Natural killer cell treated with Interleukin-12 subunit alpha and Interleukin-12 subunit beta and Interleukin-15 and Interleukin-18, amount 100 ng/mL, for 72 hours (primary cell): Measurements from ENCODE around the gene SMAD7. TPM values are rescaled to one million over a fixed set of nuclear protein-coding genes. Genes with fewer than 3 reads are reported as not detected.

Source experiments
- ATAC-seq, 2 donors: fragments of 150-1000 bp; cut with Tn5 transposase in 1 of 2; sonication (Bioruptor Pico), chemical (Tn5 transposase) in 1 of 2; 2 replicates each; pipeline ENCODE4 v1.10.0; 2021
- DNase-seq: peaks from one replicate; pipeline ENCODE4 v3.0.0; 2022; ENCODE audit warnings: low spot score
- H3K27ac Mint-ChIP-seq, 2 donors: 1 replicate in 1 of 2; 2 replicates in 1 of 2; pipeline ENCODE4 v1.8.0; 2022; ENCODE audit warnings: mixed read lengths in 2 of 2, mild to moderate bottlenecking in 1 of 2, moderate library complexity in 1 of 2
- H3K27me3 Mint-ChIP-seq, 2 donors: 1 replicate in 1 of 2; 2 replicates in 1 of 2; pipeline ENCODE4 v1.8.0; 2022; ENCODE audit warnings: mixed read lengths in 2 of 2
- H3K36me3 Mint-ChIP-seq: one replicate; pipeline ENCODE4 v1.8.0; 2022; ENCODE audit warnings: mixed read lengths
- H3K4me1 Mint-ChIP-seq, 2 donors: 1 replicate in 1 of 2; 2 replicates in 1 of 2; pipeline ENCODE4 v1.8.0; 2022; ENCODE audit warnings: low read depth in 2 of 2, mixed read lengths in 2 of 2, mild to moderate bottlenecking in 1 of 2
- H3K4me3 Mint-ChIP-seq: one replicate; pipeline ENCODE4 v1.8.0; 2022; ENCODE audit warnings: mixed read lengths
- H3K9me3 Mint-ChIP-seq: 2 replicates; pipeline ENCODE4 v1.8.0; 2022; ENCODE audit warnings: mixed read lengths
- total RNA-seq, 2 donors: library from RNA; stranded (reverse); gene quantifications; one replicate each; pipeline ENCODE4 v1.2.3, GENCODE V29; 2022

SMAD7 gene
- total RNA-seq, 2 donors from 2014 or later: 49.1 to 85.8 TPM

DNA sequence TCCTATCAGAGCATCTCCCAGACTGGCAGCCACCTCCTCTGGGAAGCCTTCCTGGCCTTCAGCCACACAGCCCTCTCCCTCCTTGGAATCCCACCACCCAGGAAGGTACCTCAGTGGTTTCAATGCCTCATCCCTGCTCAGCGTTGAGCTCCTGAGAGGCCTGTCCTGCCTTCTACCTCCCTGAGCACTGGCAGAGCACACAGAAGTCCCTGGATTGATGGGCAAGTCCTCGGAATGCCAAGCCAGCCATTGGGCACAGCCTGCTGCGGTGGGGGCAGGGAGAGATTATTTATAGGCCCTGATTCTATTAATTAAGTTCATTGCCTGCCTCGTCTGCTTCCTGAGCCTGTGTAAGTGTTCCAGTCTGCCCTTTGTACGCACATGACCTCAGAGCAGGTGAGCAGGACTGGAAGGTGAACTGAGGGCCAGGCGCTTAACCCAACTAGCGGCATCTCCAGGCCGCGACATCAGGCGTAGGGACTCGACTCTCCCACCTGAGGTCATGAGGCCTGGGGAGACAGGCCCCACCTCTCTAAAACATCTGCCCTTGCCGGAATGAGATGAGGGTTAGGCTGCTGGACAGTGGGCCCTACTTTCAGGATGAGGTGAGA, 63.4 kb downstream of the SMAD7 start:
- ATAC-seq: no peak
- Mint-ChIP-seq H3K27me3 (no peaks in the 10 kb centered on the region), H3K9me3 (no peaks in the 10 kb centered on the region), H3K4me3 (no peak overlapping the region), H3K27ac (peak overlapping the region in 1 of 2 donors; percentile 85), H3K36me3 (no peaks in the 10 kb centered on the region), H3K4me1 (peaks cover 14 to 16% of the 10 kb centered on the region in 2 donors)
- DNase-seq: no peak

DNA sequence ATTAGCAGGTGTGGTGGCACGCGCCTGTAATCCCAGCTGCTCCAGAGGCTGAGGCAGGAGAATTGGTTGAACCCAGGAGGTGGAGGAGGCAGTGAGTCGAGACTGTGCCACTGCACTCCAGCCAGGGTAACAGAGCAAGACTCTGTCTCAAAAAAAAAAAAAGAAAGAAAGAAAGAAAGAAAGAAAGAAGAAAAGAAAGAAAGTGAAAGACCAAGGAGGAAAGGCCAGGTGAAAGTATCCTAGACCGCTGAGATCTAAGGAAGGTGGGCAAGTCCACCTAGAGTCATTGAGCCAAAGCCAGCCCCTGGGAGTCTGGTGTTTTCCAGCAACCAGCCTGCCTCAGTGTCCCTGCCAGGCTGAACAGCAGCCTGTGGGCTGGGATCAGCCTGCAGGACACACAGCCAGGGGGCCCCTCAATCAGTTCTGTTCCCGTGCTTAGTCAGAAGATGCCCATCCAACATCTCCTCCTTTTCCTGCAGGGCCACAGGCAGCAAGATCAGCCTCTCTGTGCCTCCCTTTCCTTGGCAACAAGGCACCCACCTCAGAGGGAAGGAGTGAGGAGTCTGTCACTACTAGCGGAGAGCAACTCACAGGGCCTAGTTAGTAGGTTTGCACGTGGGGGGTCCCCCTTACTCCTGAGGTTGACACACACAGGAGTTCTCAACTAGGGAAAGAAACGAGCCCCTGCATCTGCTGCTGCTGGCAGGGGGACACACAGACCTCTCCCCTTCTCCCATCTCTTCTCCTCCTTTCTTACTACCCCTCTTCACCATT, 64.1 kb downstream of the SMAD7 start:
- DNase-seq (no peak), ATAC-seq (no peak)
- Mint-ChIP-seq H3K27me3 (no peaks in the 10 kb centered on the region), H3K36me3 (no peaks in the 10 kb centered on the region), H3K9me3 (no peaks in the 10 kb centered on the region), H3K27ac (peak overlapping the region in 1 of 2 donors; percentile 85), H3K4me1 (peaks cover 14 to 16% of the 10 kb centered on the region in 2 donors), H3K4me3 (no peak overlapping the region)

DNA sequence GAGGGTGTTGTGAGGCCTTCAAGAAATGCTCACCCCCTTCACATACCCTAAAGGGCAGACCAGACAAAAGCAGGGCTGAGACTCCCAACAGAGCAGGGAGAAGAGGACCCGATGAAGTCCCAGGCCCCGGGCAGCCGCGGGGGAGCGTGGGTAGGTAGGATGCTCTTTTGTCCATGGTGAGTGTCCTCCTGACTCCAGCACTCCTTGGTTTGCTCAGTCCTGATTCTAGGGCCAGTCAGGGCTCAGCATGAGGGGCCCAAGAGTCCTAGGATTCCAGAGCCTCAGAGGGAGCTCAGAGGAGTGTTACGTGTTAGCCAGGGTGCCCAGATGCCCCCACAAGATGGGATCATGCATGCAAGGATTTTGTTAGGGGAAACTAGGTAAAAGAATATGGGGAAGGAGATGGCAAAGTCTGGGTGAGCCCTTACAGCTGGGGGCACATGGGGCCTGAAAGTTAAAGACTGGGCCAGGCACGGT, 64.8 kb downstream of the SMAD7 start:
- H3K27ac Mint-ChIP-seq: peak overlapping the region in 1 of 2 donors; percentile 85
- no peak for DNase-seq
- H3K4me3 Mint-ChIP-seq: no peak overlapping the region
- H3K9me3 Mint-ChIP-seq: no peaks in the 10 kb centered on the region
- no peaks in the 10 kb centered on the region for H3K27me3 Mint-ChIP-seq
- ATAC-seq: no peak
- no peaks in the 10 kb centered on the region for H3K36me3 Mint-ChIP-seq
- H3K4me1 Mint-ChIP-seq: peaks cover 17 to 18% of the 10 kb centered on the region in 2 donors

DNA sequence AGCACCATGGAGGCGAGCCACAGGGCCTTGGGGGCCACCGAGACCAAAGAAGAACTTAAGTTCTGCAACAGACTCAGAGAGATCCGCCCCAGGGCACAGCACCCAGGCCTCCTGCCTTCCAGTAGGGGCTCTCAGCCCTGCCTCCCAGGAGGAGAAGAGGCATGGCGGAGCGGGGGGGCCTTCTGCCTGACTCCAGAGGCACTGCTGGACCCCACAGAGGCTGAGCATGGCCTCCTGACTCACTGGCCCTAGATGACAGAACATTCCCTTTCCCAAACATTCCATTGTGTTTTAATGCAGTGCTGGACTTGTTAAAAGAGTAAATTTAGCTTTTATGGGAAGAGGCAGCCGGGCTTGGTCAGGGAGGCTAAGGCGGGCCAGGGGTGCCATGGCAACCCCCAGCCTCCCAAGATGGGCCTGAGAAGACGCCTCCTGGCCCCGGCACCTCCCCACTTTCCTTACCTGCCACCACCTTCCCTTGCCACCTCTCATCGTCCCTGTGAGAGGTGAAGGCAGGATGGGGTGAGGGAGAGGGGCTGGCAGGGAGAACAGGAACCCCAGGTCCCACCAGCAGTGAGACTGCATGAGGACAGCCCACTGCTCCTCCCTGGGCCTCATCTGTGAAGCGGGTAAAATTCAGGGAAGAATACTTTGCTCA, 65.4 kb downstream of the SMAD7 start:
- H3K27me3 Mint-ChIP-seq: no peaks in the 10 kb centered on the region
- peak in 1 of 2 donors; percentile 46 for ATAC-seq
- H3K9me3 Mint-ChIP-seq: no peaks in the 10 kb centered on the region
- no peaks in the 10 kb centered on the region for H3K36me3 Mint-ChIP-seq
- peak overlapping the region; percentile 8 to 85 for H3K27ac Mint-ChIP-seq
- peaks cover 23% of the 10 kb centered on the region in 2 donors for H3K4me1 Mint-ChIP-seq
- H3K4me3 Mint-ChIP-seq: no peak overlapping the region
- DNase-seq: no peak

DNA sequence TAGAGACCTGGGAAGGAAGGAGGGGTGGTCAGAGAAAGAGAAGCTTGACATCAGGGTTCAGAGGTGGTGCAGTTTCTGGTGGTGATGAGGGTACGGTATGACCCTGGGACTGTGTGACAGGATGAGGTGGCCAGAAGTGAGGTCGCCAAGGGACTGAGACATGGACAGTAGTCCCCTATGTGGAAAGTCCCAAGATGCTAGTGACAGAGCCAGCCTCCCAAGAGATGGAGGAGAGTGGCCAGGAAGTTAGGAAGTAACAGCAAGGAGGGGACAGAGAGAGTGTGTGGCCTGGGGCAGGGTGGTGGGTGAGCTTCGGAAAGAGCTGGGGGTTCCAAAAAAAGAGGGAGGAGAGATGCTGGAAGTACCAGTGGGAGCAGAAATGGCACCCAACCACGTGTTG, 66.0 kb downstream of the SMAD7 start:
- DNase-seq: no peak
- no peaks in the 10 kb centered on the region for H3K27me3 Mint-ChIP-seq
- no peaks in the 10 kb centered on the region for H3K9me3 Mint-ChIP-seq
- ATAC-seq: peak; percentile 39 to 43
- peaks cover 29 to 30% of the 10 kb centered on the region in 2 donors for H3K4me1 Mint-ChIP-seq
- no peak overlapping the region for H3K4me3 Mint-ChIP-seq
- H3K27ac Mint-ChIP-seq: peak overlapping the region; percentile 8 to 85
- no peaks in the 10 kb centered on the region for H3K36me3 Mint-ChIP-seq

DNA sequence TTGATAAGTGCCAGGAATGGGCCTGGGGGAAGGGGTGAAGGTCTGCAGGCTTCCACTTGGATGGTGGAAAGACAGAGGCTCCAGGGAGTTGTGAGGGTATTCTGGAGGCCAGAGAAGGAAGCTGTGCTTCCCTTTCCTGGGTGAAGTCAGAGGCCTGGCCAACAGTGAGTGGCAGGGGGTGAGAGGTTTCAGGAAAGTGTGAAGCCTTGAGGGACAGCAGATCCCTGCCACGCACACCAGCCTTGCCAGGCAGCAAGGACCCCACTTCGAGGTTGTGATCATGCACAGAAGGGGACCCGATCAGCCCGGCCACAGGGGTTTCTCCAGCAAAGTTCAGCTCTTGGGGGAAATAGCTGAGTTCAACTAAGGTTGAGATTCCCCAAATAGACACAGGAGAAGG, 66.5 kb downstream of the SMAD7 start:
- Mint-ChIP-seq H3K4me3 (no peak overlapping the region), H3K27ac (peak overlapping the region; percentile 8 to 85), H3K27me3 (no peaks in the 10 kb centered on the region), H3K9me3 (no peaks in the 10 kb centered on the region), H3K36me3 (no peaks in the 10 kb centered on the region), H3K4me1 (peaks cover 30% of the 10 kb centered on the region in 2 donors)
- DNase-seq: no peak
- ATAC-seq: no peak

DNA sequence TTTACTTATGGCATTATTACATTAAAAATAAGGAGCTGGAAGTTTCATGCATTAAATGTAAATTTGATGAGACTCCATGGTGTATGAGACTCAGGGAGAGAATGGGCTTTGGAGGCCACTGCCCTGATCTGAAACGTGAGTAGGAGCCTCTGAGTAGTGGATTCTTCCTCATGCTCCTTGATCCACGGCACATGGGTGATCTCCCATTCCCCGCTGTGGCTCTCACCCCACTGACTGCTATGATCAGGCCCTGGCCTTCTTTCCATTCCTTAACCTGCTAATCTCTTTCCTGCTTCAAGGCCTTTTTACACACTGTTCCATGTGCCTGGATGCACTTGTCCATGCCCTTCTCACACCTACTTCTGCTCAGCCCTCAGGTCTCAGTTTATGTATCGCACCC, 68.4 kb downstream of the SMAD7 start:
- peaks cover 35% of the 10 kb centered on the region in 2 donors for H3K4me1 Mint-ChIP-seq
- no peaks in the 10 kb centered on the region for H3K9me3 Mint-ChIP-seq
- H3K36me3 Mint-ChIP-seq: no peaks in the 10 kb centered on the region
- peak; percentile 29 for DNase-seq
- H3K4me3 Mint-ChIP-seq: no peak overlapping the region
- ATAC-seq: no peak
- H3K27ac Mint-ChIP-seq: no peak overlapping the region
- no peaks in the 10 kb centered on the region for H3K27me3 Mint-ChIP-seq

DNA sequence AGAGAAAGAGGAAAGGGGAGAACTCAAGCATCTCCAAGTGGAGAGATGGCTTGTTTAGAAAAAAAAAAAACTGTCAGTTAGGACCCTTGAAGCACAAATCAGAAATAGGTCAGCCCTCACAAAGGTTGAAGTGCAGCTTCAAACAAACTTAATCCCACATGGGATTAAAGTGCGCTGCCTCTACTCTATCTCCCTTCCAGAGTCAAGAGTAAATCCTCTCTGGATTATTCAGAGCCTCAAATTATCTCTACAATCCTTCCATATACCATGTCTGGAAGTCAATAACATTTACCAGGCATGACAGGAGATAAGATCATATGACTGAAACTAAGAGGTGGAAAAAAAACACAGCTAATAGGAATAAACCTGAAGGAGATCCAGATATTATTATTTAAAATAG, 69.8 kb downstream of the SMAD7 start:
- DNase-seq (no peak), ATAC-seq (no peak)
- peak overlapping the region; percentile 68 to 97 for H3K27ac Mint-ChIP-seq
- no peaks in the 10 kb centered on the region for H3K36me3 Mint-ChIP-seq
- no peaks in the 10 kb centered on the region for H3K27me3 Mint-ChIP-seq
- H3K9me3 Mint-ChIP-seq: no peaks in the 10 kb centered on the region
- H3K4me3 Mint-ChIP-seq: no peak overlapping the region
- H3K4me1 Mint-ChIP-seq: peaks cover 30% of the 10 kb centered on the region in 2 donors

DNA sequence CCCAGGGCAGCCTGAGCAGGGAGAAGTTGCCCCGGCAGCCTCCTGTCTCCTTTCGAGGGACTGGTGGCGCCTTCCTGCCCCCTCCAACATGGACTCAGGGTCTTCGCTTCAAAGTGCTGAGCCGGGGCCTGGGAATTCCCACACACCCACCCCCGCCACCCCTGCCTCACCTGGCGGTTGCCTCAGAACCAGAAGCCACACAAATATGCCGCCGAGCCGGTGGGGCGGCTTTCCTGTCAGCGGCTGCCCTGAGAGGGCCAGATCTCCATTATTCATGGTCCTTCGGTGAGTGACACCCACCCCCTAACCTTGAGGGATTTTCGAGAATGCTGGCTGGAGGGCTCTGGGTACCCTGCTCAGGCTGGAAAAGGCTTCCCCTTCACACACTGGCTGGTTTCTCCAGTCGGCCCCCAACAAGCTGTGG, 71.7 kb downstream of the SMAD7 start:
- Mint-ChIP-seq H3K27ac (peak overlapping the region in 1 of 2 donors; percentile 64), H3K9me3 (no peaks in the 10 kb centered on the region), H3K4me3 (no peak overlapping the region), H3K36me3 (no peaks in the 10 kb centered on the region), H3K27me3 (no peaks in the 10 kb centered on the region), H3K4me1 (peaks cover 20 to 21% of the 10 kb centered on the region in 2 donors)
- ATAC-seq (no peak), DNase-seq (peak; percentile 44)

DNA sequence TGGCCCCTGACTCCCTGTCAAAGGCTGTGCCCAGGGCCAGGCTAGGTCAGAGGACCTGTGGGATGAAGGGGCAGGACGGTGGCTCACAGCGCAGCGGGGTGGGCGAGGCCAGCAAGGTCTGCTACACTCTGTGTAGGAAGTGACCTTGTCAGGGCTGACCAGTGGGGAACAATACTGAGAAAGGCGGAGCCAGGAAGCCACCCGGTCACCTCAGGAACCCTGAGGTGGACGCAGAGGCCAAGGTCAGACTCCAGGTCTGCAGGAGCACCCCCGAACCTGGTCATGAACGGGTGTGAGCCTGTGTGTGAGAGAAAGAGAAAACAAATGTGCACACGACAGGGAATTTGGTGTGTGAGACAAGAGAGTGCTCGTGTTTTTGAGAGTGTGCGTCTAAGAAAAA, 72.3 kb downstream of the SMAD7 start:
- Mint-ChIP-seq H3K27ac (peak overlapping the region; percentile 64 to 86), H3K4me1 (peaks cover 20 to 21% of the 10 kb centered on the region in 2 donors), H3K9me3 (no peaks in the 10 kb centered on the region), H3K27me3 (no peaks in the 10 kb centered on the region), H3K4me3 (no peak overlapping the region), H3K36me3 (no peaks in the 10 kb centered on the region)
- DNase-seq (peak; percentile 56), ATAC-seq (no peak)

DNA sequence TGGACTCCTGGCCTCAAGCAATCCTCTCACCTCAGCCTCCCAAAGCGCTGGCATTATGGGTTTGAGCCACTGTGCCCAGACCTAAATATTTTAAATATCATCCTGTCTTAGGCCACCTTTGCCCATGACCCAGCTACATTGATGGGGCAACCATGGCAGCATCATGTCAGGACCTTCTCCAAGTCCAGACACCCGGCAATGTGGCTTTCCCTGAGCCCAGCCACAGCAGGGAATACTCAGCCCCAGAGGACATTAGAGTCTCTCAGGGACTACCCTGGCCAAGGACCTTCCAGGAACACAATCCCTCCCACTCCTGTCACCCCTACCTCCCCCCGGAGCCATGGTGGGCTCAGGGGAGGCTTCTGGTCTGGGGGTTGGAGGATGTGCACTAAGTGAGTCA, 72.8 kb downstream of the SMAD7 start:
- peak; percentile 44 for DNase-seq
- H3K27ac Mint-ChIP-seq: peak overlapping the region; percentile 26 to 86
- no peak for ATAC-seq
- H3K27me3 Mint-ChIP-seq: no peaks in the 10 kb centered on the region
- no peaks in the 10 kb centered on the region for H3K36me3 Mint-ChIP-seq
- peaks cover 25% of the 10 kb centered on the region in 2 donors for H3K4me1 Mint-ChIP-seq
- H3K4me3 Mint-ChIP-seq: no peak overlapping the region
- H3K9me3 Mint-ChIP-seq: no peaks in the 10 kb centered on the region

DNA sequence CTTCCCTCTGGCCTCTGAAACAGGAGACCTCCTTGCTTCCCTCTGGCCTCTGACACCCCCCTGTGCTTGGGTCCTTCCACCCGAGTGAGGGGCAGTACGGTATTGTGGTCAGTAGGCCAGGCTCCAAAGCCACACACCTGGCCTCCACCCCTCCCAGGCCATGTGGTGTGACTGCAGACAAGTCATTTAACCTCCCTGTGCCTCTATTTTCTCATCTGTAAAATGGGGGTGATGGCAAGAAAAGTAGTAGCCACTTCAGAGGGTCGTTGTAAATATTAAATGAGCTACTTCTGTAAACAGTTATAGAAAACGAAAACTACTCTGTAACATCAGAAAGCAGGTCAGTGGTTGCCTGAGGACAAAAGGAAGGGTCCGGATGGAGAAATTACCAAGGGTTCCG, 74.2 kb downstream of the SMAD7 start:
- H3K36me3 Mint-ChIP-seq: no peaks in the 10 kb centered on the region
- no peak overlapping the region for H3K4me3 Mint-ChIP-seq
- H3K27me3 Mint-ChIP-seq: no peaks in the 10 kb centered on the region
- DNase-seq (peak; percentile 32), ATAC-seq (no peak)
- peaks cover 36 to 37% of the 10 kb centered on the region in 2 donors for H3K4me1 Mint-ChIP-seq
- no peak overlapping the region for H3K27ac Mint-ChIP-seq
- no peaks in the 10 kb centered on the region for H3K9me3 Mint-ChIP-seq

DNA sequence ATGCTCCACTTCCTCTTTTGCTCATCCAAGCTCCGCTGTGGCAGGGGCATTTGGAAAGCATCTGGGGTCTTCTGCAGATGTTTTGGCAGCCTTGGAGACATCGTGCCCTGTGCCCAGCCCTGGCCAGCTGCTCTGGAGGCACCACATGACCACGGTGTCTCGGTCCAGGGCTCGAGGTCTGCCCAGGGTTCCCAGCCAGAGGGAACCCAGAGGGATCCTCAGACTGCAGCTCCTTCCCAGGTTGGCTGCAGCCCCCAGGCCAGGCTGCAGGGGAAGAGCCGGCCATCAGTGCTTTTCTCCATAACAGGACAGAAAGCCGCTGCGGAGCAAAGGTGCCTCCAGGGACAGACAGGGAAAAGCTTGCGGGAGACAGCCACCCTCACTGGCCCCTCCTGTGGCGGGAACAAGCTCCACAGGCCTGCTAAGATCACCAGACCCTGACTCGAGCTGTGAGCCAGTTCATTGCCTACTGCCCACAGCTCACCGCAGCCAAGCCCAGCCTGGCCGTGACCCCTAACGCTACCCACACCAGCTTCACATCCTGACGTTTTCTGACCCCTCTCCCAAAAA, 74.7 kb downstream of the SMAD7 start:
- H3K27ac Mint-ChIP-seq: no peak overlapping the region
- H3K27me3 Mint-ChIP-seq: no peaks in the 10 kb centered on the region
- H3K4me3 Mint-ChIP-seq: no peak overlapping the region
- DNase-seq: peak; percentile 54
- no peak for ATAC-seq
- no peaks in the 10 kb centered on the region for H3K36me3 Mint-ChIP-seq
- H3K4me1 Mint-ChIP-seq: peaks cover 39 to 40% of the 10 kb centered on the region in 2 donors
- no peaks in the 10 kb centered on the region for H3K9me3 Mint-ChIP-seq
